GM03348 (cell line): ENCODE results near the gene MCTS1.
"Not testable (repeated sequence)": the region's sequence is repeated elsewhere in the genome, so short reads cannot be mapped to it uniquely, and the experiment has no call there.

Experiments used
- DNase-seq: peaks from one replicate; pipeline ENCODE4 v3.0.0; 2012; ENCODE audit warnings: low spot score

MCTS1 gene

GRCh38 chrX:120629667-120630537, 26.0 kb downstream of the MCTS1 start, which contains the start of gene C1GALT1C1:
C1GALT1C1 (minus strand) TSS chrX:120630054; CDS start chrX:120627166, 2,888 bp downstream.
- peak; percentile 91 for DNase-seq

- no peak for DNase-seq
Measured at GRCh38 chrX:120638619-120639018, 34.7 kb downstream of the MCTS1 start.

GRCh38 chrX:120642871-120643270, 39.0 kb downstream of the MCTS1 start:
- DNase-seq, result no peak

DNA sequence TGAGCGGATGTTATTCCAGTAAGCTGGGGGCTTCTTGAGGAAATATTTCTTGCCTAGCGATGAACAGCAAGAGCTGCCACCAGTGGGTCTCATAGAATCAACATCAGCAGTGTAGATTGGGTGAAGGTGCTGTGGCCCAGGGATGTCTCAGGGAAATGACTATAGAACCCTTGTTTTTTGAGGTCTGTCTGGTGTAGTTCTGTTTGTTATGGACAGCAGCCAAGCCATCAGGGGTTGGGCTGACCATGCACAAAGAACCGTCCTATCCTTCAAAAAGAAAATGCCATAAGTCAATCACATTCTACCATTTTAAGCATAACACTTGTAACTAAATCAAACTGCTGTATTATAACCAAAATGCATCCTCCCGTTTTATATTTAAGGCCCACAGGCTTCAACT, 43.2 kb downstream of the MCTS1 start:
- DNase-seq, result no peak

GRCh38 chrX:120652256-120652655, 48.4 kb downstream of the MCTS1 start:
- DNase-seq, result not testable (repeated sequence)

DNA sequence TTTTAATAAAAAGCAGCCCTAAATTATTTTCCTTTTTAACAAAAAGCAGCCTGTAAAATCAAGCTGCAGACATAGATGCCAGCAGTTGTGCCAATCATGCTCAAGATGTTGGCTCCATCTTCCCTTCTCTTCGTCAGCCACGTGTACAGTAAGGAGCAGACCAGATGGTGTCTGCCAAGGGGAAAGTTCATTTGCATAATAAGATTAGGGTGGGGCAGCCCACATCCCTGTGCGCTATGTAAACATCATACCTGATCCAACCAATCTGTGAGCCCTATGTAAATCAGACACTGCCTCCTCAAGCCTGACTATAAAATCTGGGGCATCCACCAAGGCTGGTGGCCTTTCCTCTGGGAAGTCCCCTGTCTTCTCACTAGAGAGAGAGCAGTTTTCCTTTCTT, 49.1 kb downstream of the MCTS1 start:
- DNase-seq, result no peak

DNA sequence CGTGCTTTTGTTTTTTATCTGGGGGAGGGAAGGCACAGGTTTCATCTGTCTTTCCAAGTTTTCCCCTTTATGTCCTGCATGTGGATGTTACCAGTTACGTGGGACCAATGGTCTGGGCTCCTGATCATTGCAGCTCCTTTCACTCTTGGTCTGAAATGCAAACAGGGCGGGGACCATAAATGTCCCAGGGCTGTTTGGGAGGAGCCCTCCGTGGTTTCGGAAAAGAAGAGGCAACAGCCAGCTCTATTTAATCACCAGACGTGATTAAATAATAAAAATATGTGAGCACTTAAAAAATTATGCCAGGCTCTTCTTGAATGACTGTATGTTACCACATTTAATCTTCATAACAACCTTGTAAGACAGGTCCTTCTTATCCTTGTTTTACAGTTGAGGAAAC, 56.7 kb downstream of the MCTS1 start:
- peak; percentile 44 for DNase-seq
